K562 treated with DMSO at 1 percent for 24 hours (cell line): Measurements from ENCODE around the gene ARF1. TPM values are rescaled to one million over a fixed set of nuclear protein-coding genes. Genes with fewer than 3 reads are reported as not detected.

Source experiments
- total RNA-seq: library from RNA; unstranded; fragments of 300-600 nt; gene quantifications from 2 replicates; pipeline ENCODE4 v1.2.3, GENCODE V29; 2022; ENCODE audit warnings: low read depth; ENCODE audit not compliant: insufficient read depth

Gene ARF1
- 616 and 659 TPM in 2 replicates for total RNA-seq

DNA sequence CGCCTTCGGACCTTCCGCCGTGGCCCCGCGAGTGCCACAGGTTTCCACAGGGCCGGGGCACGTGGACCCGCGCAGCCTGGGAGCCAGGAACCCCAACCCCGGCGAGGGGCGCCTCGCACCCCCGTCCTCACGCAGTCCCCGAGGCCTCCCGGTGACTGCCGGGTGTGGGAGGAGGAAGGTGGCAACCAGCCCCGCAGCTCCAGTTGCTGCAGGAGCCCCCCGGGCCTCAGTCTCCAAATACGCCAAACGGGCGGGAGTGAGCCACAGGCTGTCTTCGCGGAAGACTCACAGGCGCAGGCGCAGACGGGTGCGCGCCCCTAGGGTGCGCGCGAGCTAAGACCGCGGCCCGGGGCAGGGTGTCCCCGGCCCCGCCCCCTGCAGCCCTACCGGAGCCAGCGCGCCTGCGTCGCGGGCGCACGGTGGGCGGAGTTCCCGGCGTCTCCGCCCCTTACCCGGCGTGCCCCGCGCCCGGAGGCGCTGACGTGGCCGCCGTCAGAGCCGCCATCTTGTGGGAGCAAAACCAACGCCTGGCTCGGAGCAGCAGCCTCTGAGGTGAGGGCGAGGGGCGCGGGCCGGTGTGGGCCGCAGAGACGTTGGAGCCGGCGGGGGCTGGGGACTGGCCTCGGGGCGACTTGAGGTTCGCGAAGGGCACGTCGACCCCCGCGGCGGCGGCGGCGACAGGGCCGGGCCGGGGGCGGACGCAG is at the start of gene ARF1:
TSS of gene ARF1 (plus strand) at position 495 of the 704 bp plus-strand sequence. CDS start 14,407 bp downstream, outside the sequence.

DNA sequence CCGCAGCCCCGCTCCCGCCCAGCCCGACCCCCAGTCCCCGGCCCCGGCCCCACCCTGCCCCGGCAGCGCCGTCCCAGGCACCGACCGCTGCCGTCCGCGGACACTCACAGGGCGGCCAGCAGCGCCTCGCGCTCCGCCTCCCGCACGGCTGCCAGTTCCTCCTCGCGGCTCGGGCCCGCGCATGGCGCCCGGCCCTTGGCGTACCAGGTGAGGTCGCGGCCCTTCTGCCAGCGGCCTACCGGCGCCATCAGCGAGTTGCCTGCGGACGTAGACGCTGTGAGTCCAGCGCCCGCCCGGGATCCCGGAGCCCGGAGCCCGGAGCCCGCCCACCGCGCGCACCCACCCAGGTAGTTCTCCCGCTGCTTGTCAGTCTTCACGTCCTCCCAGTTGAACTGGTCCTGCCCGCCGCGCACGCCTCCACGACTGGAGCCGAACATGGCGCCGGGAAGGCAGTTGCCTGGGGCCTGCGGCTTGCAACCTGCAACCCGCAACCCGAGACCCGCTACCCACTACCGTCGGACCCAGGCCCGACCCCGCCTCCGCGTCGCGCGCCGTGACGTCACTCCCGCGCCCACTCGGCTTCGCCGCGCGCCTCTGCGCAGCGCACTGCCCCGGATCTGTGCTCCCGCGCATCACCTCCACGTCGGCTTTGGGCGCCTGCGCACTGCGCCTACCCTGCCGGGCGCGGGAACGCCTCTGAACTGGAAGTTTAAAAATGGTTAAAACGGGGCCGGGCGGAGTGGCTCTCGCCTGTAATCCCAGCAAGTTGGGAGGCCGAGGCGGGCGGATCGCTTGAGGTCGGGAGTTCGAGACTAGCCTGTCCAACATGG is 20.5 kb downstream of the ARF1 start, which contains the start of gene C1orf35:
TSS of gene C1orf35 (minus strand) at position 535 of the 830 bp plus-strand sequence. CDS start at position 437, 98 bp downstream.

DNA sequence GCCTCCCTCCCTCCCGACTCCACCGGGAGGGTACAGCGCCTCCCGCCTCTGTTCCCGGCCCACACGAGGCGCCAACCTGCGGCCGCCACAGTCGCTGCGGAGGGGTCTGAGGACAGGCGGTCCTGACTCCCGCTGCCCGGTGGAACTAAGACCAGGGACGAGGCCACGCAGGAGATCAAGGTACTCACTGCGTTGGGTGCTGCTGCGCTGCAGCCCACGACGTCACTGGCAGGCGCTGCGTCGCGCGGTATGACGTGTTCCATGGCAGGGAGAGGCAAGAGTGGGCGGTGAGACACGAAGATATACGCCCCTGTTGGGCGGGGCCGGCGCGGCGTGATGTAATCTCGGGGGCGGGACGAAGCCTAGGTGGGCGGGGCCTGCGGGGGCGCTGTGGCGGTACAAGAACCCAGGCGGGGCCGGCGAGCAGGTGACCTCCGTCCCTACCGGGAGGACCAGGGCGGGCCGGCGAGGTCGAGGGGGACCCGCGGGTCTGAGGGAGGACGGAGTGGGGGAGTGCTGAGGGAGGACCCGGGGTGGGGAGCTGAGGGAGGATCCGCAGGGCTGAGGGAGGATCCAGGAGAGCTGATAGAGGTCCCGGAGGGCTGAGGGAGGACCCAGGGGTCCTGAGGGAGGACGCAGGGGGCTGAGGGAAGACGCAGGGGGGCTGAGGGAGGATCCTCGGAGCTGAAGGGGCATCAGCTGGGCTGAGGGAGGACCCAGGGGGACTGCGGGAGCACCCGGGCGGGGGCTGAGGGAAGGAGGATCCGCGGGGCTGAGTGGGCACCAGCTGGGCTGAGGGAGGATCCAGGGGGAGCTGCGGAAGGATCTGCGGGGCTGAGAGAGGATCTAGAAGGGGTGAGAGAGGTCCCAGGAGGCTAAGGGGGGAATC is 26.8 kb downstream of the ARF1 start, which contains the start of gene MRPL55:
TSS of gene MRPL55 (minus strand) at position 227 of the 889 bp plus-strand sequence. CDS start 1,039 bp downstream, outside the sequence.

DNA sequence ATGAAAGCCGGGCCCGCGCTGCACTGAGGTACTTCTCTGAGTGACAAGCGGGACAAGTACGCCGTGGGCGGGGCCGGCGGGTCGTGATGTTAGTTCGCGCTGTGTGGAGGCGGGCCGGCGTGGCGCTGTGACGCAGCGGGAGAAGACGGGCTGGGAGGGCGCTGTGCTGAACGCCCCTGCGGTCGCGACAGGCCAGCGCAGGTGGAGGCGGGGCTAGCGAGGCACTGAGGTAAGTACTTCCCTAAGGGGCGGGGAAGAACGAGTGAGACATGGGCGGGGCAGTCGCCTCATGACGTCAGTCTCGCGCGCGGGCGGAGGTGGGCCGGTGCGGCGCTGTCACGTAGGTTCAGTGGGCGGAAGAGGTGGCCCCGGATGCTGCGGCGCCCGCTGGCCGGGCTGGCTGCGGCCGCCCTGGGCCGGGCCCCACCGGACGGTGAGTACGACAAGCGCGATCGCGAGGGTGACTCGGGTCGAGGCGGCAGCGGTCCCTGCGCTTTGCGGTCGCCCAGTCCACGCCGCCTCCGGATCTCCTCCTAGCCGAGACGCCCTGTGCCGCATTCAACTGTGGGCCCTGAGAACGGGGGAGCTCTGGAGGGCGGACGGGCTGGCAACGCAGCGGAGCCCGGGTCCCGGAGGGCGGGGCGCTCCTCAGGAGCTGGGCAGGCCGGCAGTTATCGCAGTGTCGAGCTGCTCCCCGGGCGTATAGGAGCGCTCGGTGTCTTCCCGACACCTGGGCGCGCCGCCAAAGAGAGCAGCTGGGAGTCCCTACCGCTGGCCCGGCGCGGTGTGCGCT is 57.6 kb downstream of the ARF1 start, which contains the start of gene GUK1:
TSS of gene GUK1 (plus strand) at position 349 of the 793 bp plus-strand sequence. CDS start at position 373, 24 bp downstream.

Other genes starting within 250 kb of the ARF1 start
- gene WNT9A, start 134.8 kb upstream of the ARF1 start, total RNA-seq: 0.49 and 0.68 TPM in 2 replicates
- not detected in 2 replicates for gene WNT3A, start 75.7 kb upstream of the ARF1 start, total RNA-seq
- gene C1orf35, start 20.6 kb downstream of the ARF1 start, total RNA-seq: 55.5 and 62.4 TPM in 2 replicates
- gene MRPL55, start 26.6 kb downstream of the ARF1 start, total RNA-seq: 145 and 149 TPM in 2 replicates
- gene GUK1, start 57.6 kb downstream of the ARF1 start, total RNA-seq: 547 and 581 TPM in 2 replicates
- gene GJC2, start 67.2 kb downstream of the ARF1 start, total RNA-seq: 0.28 and 0.57 TPM in 2 replicates
- gene IBA57, start 83.1 kb downstream of the ARF1 start, total RNA-seq: 6.7 and 6.8 TPM in 2 replicates
- 12.4 and 12.6 TPM in 2 replicates for gene OBSCN, start 125.3 kb downstream of the ARF1 start, total RNA-seq